Activated CD8-positive, alpha-beta memory T cell treated with anti-CD3 and anti-CD28 coated beads, Interleukin-2, amount 50 U/mL, for 1 hour (primary cell): ENCODE results near the gene SRPRB.

Source experiments
- DNase-seq: peaks from one replicate; pipeline ENCODE4 v3.0.0-alpha.2; 2020; ENCODE audit errors: extremely low read depth

The SRPRB gene

GRCh38 chr3:133840767-133841166, 35.2 kb downstream of the SRPRB start:
- DNase-seq: no peak

- DNase-seq: no peak
Measured at GRCh38 chr3:133841196-133841595, 35.6 kb downstream of the SRPRB start.

GRCh38 chr3:133842158-133842557, 36.5 kb downstream of the SRPRB start:
- no peak for DNase-seq

GRCh38 chr3:133843634-133844033, 38.0 kb downstream of the SRPRB start:
- DNase-seq: no peak

GRCh38 chr3:133845127-133845526, 39.5 kb downstream of the SRPRB start:
- DNase-seq: no peak

- DNase-seq: no peak
Measured at GRCh38 chr3:133849346-133849745, 43.7 kb downstream of the SRPRB start.

GRCh38 chr3:133850034-133850433, 44.4 kb downstream of the SRPRB start:
- no peak for DNase-seq

- no peak for DNase-seq
Measured at GRCh38 chr3:133851266-133851906, 45.8 kb downstream of the SRPRB start.

- no peak for DNase-seq
Measured at GRCh38 chr3:133851931-133852330, 46.3 kb downstream of the SRPRB start.

- no peak for DNase-seq
Measured at GRCh38 chr3:133853063-133853924, 47.7 kb downstream of the SRPRB start.

GRCh38 chr3:133853925-133854227, 48.3 kb downstream of the SRPRB start:
- no peak for DNase-seq

- no peak for DNase-seq
Measured at GRCh38 chr3:133854264-133855001, 48.8 kb downstream of the SRPRB start.

- no peak for DNase-seq
Measured at GRCh38 chr3:133855002-133855370, 49.4 kb downstream of the SRPRB start.

- no peak for DNase-seq
Measured at GRCh38 chr3:133855772-133856171, 50.2 kb downstream of the SRPRB start.

GRCh38 chr3:133856316-133856715, 50.7 kb downstream of the SRPRB start:
- DNase-seq: no peak

GRCh38 chr3:133857767-133858166, 52.2 kb downstream of the SRPRB start:
- DNase-seq: no peak

- DNase-seq: no peak
Measured at GRCh38 chr3:133859381-133860234, 54.0 kb downstream of the SRPRB start.

GRCh38 chr3:133860519-133860918, 54.9 kb downstream of the SRPRB start:
- DNase-seq: no peak

GRCh38 chr3:133862161-133862560, 56.5 kb downstream of the SRPRB start:
- no peak for DNase-seq

- DNase-seq: no peak
Measured at GRCh38 chr3:133863911-133864310, 58.3 kb downstream of the SRPRB start.

- no peak for DNase-seq
Measured at GRCh38 chr3:133864616-133865015, 59.0 kb downstream of the SRPRB start.
